Right lobe of liver (tissue), 4 donors: ENCODE results near the gene CD83.

ENCODE experiments used
- POLR2A ChIP-seq: fragments of 450-650 bp; IDR thresholded peaks from one replicate; pipeline ENCODE4 v1.6.1; 2017; ENCODE audit warnings: antibody characterized with exemption, mild to moderate bottlenecking
- TF ChIP-seq, protein P1 (sequence below), 4 donors: fragments of 200-600 bp in 3 of 4; fragments of 450-650 bp in 1 of 4; IDR thresholded peaks; one replicate each; pipeline versions ENCODE4 v1.5.1 to v1.8.0; 2016 to 2022; ENCODE audit warnings: antibody characterized with exemption in 4 of 4, mild to moderate bottlenecking in 2 of 4
- donor health status: DM: no; HTN: no; CAD: no.
- donor health status: DM: no; HTN: no; CAD: no.
- donor health status: DM: no; HTN: yes; CAD: no.

DNA sequence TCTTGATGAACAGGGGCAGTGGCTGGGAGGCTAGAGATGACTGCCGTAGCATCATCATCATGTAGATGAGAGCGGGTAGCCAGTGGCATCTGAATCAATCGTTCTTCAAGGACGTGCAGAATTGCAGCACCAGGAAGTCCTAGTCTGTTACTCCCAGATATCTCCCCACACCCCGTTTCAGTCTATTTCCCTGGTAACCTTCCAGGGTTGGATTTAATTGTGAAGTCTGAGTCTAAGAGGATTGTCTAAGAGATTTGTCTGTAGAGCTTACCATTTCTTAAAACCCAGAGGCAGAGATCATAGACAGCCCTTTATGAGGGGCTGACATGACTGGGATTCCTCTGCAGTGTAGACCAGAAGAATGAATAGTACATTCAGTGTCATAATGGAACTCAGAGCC lies 16.6 kb upstream of the CD83 start:
- TF ChIP-seq POLR2A, result no peak
- TF ChIP-seq, protein P1, sequence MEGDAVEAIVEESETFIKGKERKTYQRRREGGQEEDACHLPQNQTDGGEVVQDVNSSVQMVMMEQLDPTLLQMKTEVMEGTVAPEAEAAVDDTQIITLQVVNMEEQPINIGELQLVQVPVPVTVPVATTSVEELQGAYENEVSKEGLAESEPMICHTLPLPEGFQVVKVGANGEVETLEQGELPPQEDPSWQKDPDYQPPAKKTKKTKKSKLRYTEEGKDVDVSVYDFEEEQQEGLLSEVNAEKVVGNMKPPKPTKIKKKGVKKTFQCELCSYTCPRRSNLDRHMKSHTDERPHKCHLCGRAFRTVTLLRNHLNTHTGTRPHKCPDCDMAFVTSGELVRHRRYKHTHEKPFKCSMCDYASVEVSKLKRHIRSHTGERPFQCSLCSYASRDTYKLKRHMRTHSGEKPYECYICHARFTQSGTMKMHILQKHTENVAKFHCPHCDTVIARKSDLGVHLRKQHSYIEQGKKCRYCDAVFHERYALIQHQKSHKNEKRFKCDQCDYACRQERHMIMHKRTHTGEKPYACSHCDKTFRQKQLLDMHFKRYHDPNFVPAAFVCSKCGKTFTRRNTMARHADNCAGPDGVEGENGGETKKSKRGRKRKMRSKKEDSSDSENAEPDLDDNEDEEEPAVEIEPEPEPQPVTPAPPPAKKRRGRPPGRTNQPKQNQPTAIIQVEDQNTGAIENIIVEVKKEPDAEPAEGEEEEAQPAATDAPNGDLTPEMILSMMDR (IDR thresholded peaks at IDR 0.05), result no peak
